ENCODE results near the gene ZNF512B. TPM values are rescaled to one million over a fixed set of nuclear protein-coding genes. Genes with fewer than 3 reads are reported as not detected.
"Not testable (repeated sequence)": the region's sequence is repeated elsewhere in the genome, so short reads cannot be mapped to it uniquely, and the experiment has no call there.

Gene ZNF512B
- polyA plus RNA-seq, 1 donor from 2014 or later: 0.30 TPM

GRCh38 chr20:63980806-63981728 lies 11.3 kb upstream of the ZNF512B start, which contains the start of gene PRPF6:
Gene PRPF6, plus strand, starts transcription at chr20:63981132. Its CDS starts 114 bp downstream, at chr20:63981246.
- H3K27ac Mint-ChIP-seq: peak within 1 kb of the TSS; percentile 82 to 96 (median 96)
- peak within 1 kb of the TSS; percentile 88 to 98 (median 94) for H3K4me3 Mint-ChIP-seq
- H3K36me3 Mint-ChIP-seq: peaks cover 4% of the 10 kb centered on the region
- no peaks in the 10 kb centered on the region for H3K9me3 Mint-ChIP-seq
- H3K4me1 Mint-ChIP-seq: peaks cover 31 to 41% (median 32%) of the 10 kb centered on the region in 3 donors
- no peaks in the 10 kb centered on the region for H3K27me3 Mint-ChIP-seq

- peaks cover 31 to 42% (median 32%) of the 10 kb centered on the region in 3 donors for H3K4me1 Mint-ChIP-seq
- no peaks in the 10 kb centered on the region for H3K9me3 Mint-ChIP-seq
- H3K4me3 Mint-ChIP-seq: peak overlapping the region; percentile 88 to 98 (median 94)
- peaks cover 4% of the 10 kb centered on the region for H3K36me3 Mint-ChIP-seq
- no peaks in the 10 kb centered on the region for H3K27me3 Mint-ChIP-seq
- peak overlapping the region; percentile 82 to 96 (median 96) for H3K27ac Mint-ChIP-seq
These were observed 10.6 kb upstream of the ZNF512B start for GRCh38 chr20:63980317-63980805.

GRCh38 chr20:63979557-63980316 lies 10.0 kb upstream of the ZNF512B start, which contains the start of gene SAMD10:
Gene SAMD10, minus strand, starts transcription at chr20:63979642. Its CDS starts 175 bp downstream, at chr20:63979467.
- H3K27ac Mint-ChIP-seq: peak within 1 kb of the TSS; percentile 91 to 96 (median 96)
- H3K27me3 Mint-ChIP-seq: no peaks in the 10 kb centered on the region
- H3K9me3 Mint-ChIP-seq: no peaks in the 10 kb centered on the region
- H3K4me1 Mint-ChIP-seq: peaks cover 31 to 42% (median 32%) of the 10 kb centered on the region in 3 donors
- peaks cover 4% of the 10 kb centered on the region for H3K36me3 Mint-ChIP-seq
- peak within 1 kb of the TSS; percentile 89 to 98 (median 94) for H3K4me3 Mint-ChIP-seq

- H3K27ac Mint-ChIP-seq: peak overlapping the region in 1 of 3 donors; percentile 90
- H3K27me3 Mint-ChIP-seq: no peaks in the 10 kb centered on the region
- peak overlapping the region; percentile 83 to 90 (median 88) for H3K4me3 Mint-ChIP-seq
- H3K36me3 Mint-ChIP-seq: no peaks in the 10 kb centered on the region
- no peaks in the 10 kb centered on the region for H3K9me3 Mint-ChIP-seq
- H3K4me1 Mint-ChIP-seq: peaks cover 31 to 37% (median 32%) of the 10 kb centered on the region in 3 donors
These were observed 9.5 kb upstream of the ZNF512B start for GRCh38 chr20:63979229-63979556.

- Mint-ChIP-seq H3K4me1 (peaks cover 32 to 39% (median 34%) of the 10 kb centered on the region in 3 donors), H3K36me3 (no peaks in the 10 kb centered on the region), H3K27ac (peak overlapping the region; percentile 82 to 91 (median 90)), H3K4me3 (peak overlapping the region; percentile 83 to 90 (median 88)), H3K9me3 (no peaks in the 10 kb centered on the region), H3K27me3 (no peaks in the 10 kb centered on the region)
These were observed 8.8 kb upstream of the ZNF512B start for GRCh38 chr20:63978319-63979228.

- H3K4me1 Mint-ChIP-seq: peaks cover 28 to 39% (median 30%) of the 10 kb centered on the region in 3 donors
- H3K27ac Mint-ChIP-seq: peak overlapping the region in 2 of 3 donors; percentile 82 to 91
- H3K27me3 Mint-ChIP-seq: no peaks in the 10 kb centered on the region
- peak overlapping the region; percentile 0 to 90 (median 86) for H3K4me3 Mint-ChIP-seq
- H3K9me3 Mint-ChIP-seq: no peaks in the 10 kb centered on the region
- H3K36me3 Mint-ChIP-seq: no peaks in the 10 kb centered on the region
These were observed 8.1 kb upstream of the ZNF512B start for GRCh38 chr20:63977739-63978276.

- Mint-ChIP-seq H3K27me3 (no peaks in the 10 kb centered on the region), H3K4me1 (peaks cover 25 to 34% (median 26%) of the 10 kb centered on the region in 3 donors), H3K27ac (peak overlapping the region in 2 of 3 donors; percentile 57 to 91), H3K4me3 (peak overlapping the region in 3 of 4 donors; percentile 64 to 89 (median 78)), H3K36me3 (no peaks in the 10 kb centered on the region), H3K9me3 (no peaks in the 10 kb centered on the region)
These were observed 7.4 kb upstream of the ZNF512B start for GRCh38 chr20:63976980-63977738.

GRCh38 chr20:63976511-63976910 lies 6.8 kb upstream of the ZNF512B start:
- H3K27me3 Mint-ChIP-seq: not testable (repeated sequence)
- Mint-ChIP-seq H3K27ac (peak overlapping the region in 1 of 3 donors; percentile 57), H3K4me1 (peaks cover 21 to 30% (median 22%) of the 10 kb centered on the region in 3 donors)

GRCh38 chr20:63974402-63975200 lies 4.9 kb upstream of the ZNF512B start:
- H3K4me3 Mint-ChIP-seq: peak overlapping the region in 1 of 4 donors; percentile 71
- H3K27ac Mint-ChIP-seq: no peak overlapping the region
- no peaks in the 10 kb centered on the region for H3K27me3 Mint-ChIP-seq
- H3K36me3 Mint-ChIP-seq: no peaks in the 10 kb centered on the region
- H3K4me1 Mint-ChIP-seq: peaks cover 7 to 17% (median 10%) of the 10 kb centered on the region in 3 donors
- H3K9me3 Mint-ChIP-seq: no peaks in the 10 kb centered on the region

More at GRCh38 chr20:63976511-63976910, 6.8 kb upstream of the ZNF512B start:
- H3K9me3 Mint-ChIP-seq, H3K36me3 Mint-ChIP-seq: not testable (repeated sequence)
- peak overlapping the region in 2 of 4 donors; percentile 72 to 78 for H3K4me3 Mint-ChIP-seq

- no peaks in the 10 kb centered on the region for H3K36me3 Mint-ChIP-seq
- peak overlapping the region in 1 of 3 donors; percentile 83 for H3K27ac Mint-ChIP-seq
- peaks cover 6 to 19% (median 13%) of the 10 kb centered on the region in 3 donors for H3K4me1 Mint-ChIP-seq
These were observed 4.1 kb upstream of the ZNF512B start for GRCh38 chr20:63973636-63974401.

GRCh38 chr20:63973160-63973479 lies 3.4 kb upstream of the ZNF512B start:
- Mint-ChIP-seq H3K27ac (peak overlapping the region in 1 of 3 donors; percentile 83), H3K36me3 (no peaks in the 10 kb centered on the region), H3K4me3 (peak overlapping the region in 1 of 4 donors; percentile 71), H3K27me3 (no peaks in the 10 kb centered on the region), H3K9me3 (no peaks in the 10 kb centered on the region), H3K4me1 (peaks cover 1 to 19% (median 10%) of the 10 kb centered on the region in 3 donors)

More at GRCh38 chr20:63973636-63974401, 4.1 kb upstream of the ZNF512B start:
- Mint-ChIP-seq H3K27me3 (no peaks in the 10 kb centered on the region), H3K4me3 (peak overlapping the region in 2 of 4 donors; percentile 20 to 71), H3K9me3 (no peaks in the 10 kb centered on the region)
